Stimulated activated memory B cell treated with anti-CD40 and anti-IgM and Interleukin-4, amounts not matched to agents 10 μg/mL and 1 μg/mL and 100 μg/mL, for 72 hours (primary cell): ENCODE data around the gene ARID3B.
"Not testable (repeated sequence)": the region's sequence is repeated elsewhere in the genome, so short reads cannot be mapped to it uniquely, and the experiment has no call there.

Experiments
- ATAC-seq: fragments of 150-1000 bp; cut with Tn5 transposase; 2 replicates; pipeline ENCODE4 v1.10.0; 2021
- H3K27ac Mint-ChIP-seq: one replicate; pipeline ENCODE4 v1.8.0; 2022; ENCODE audit warnings: mild to moderate bottlenecking, mixed read lengths
- H3K27me3 Mint-ChIP-seq: one replicate; pipeline ENCODE4 v1.8.0; 2022; ENCODE audit warnings: mixed read lengths
- H3K36me3 Mint-ChIP-seq: one replicate; pipeline ENCODE4 v1.8.0; 2022; ENCODE audit warnings: mixed read lengths
- H3K4me1 Mint-ChIP-seq: one replicate; pipeline ENCODE4 v1.8.0; 2022; ENCODE audit warnings: mixed read lengths
- H3K4me3 Mint-ChIP-seq: one replicate; pipeline ENCODE4 v1.8.0; 2022; ENCODE audit warnings: mild to moderate bottlenecking, moderate library complexity, mixed read lengths
- H3K9me3 Mint-ChIP-seq: one replicate; pipeline ENCODE4 v1.8.0; 2022; ENCODE audit warnings: mixed read lengths

ARID3B gene

GRCh38 chr15:74625693-74626092 lies 84.7 kb downstream of the ARID3B start:
- Mint-ChIP-seq H3K27ac (peak overlapping the region; percentile 88), H3K9me3 (no peaks in the 10 kb centered on the region), H3K27me3 (no peaks in the 10 kb centered on the region), H3K4me3 (no peak overlapping the region), H3K36me3 (peaks cover 79% of the 10 kb centered on the region), H3K4me1 (peaks cover 73% of the 10 kb centered on the region)
- ATAC-seq, result no peak

- Mint-ChIP-seq H3K27me3 (no peaks in the 10 kb centered on the region), H3K36me3 (peaks cover 72% of the 10 kb centered on the region), H3K9me3 (no peaks in the 10 kb centered on the region), H3K4me3 (no peak overlapping the region), H3K27ac (peak overlapping the region; percentile 88), H3K4me1 (peaks cover 73% of the 10 kb centered on the region)
- no peak for ATAC-seq
Observed at GRCh38 chr15:74626336-74626735, 85.3 kb downstream of the ARID3B start.

DNA sequence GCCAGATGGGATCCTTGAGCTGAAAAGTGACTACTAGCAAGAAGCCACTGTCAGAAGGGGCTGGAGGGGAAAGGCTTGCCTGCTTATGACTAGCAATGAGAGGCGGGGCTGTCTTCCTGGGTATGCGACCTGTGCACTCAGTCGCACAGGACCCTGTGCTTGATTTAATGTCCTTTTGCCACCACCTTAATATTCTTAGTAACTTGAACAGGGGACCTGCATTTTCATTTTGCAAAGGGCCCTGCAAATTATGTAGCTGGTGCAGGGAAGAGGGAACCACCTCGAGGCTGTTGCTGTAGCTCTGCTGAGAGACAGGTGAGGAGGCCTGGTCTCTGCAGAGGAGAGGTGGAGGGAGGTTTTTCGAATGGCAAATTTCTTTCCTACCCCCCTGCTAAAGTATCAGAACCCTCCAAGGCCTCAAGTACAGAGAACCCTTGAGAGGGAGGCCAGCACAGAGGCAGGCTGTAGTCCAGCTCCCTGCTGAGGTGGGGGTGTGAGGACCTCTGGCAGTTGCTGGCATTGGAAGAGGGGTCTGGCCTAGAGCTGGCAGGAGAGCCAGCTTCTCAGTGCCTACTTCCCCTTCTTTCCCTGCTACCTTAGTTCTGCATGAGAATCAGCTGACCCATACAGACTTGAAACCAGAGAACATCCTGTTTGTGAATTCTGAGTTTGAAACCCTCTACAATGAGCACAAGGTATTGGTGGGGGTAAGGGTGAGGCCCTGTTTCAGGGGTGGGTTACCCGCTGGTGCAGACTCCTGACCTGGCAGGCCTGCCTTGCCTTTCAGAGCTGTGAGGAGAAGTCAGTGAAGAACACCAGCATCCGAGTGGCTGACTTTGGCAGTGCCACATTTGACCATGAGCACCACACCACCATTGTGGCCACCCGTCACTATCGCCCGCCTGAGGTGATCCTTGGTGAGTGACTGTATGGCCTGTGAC lies 86.0 kb downstream of the ARID3B start:
- H3K4me3 Mint-ChIP-seq, result peak overlapping the region; percentile 61
- H3K9me3 Mint-ChIP-seq, result no peaks in the 10 kb centered on the region
- H3K4me1 Mint-ChIP-seq, result peaks cover 78% of the 10 kb centered on the region
- H3K36me3 Mint-ChIP-seq, result peaks cover 71% of the 10 kb centered on the region
- peak; percentile 83 for ATAC-seq
- H3K27ac Mint-ChIP-seq, result peak overlapping the region; percentile 88
- no peaks in the 10 kb centered on the region for H3K27me3 Mint-ChIP-seq

GRCh38 chr15:74627766-74628165 lies 86.7 kb downstream of the ARID3B start:
- no peaks in the 10 kb centered on the region for H3K27me3 Mint-ChIP-seq
- peak overlapping the region; percentile 61 for H3K4me3 Mint-ChIP-seq
- peak overlapping the region; percentile 88 for H3K27ac Mint-ChIP-seq
- no peaks in the 10 kb centered on the region for H3K9me3 Mint-ChIP-seq
- H3K36me3 Mint-ChIP-seq, result peaks cover 71% of the 10 kb centered on the region
- H3K4me1 Mint-ChIP-seq, result peaks cover 76% of the 10 kb centered on the region
- ATAC-seq, result no peak

DNA sequence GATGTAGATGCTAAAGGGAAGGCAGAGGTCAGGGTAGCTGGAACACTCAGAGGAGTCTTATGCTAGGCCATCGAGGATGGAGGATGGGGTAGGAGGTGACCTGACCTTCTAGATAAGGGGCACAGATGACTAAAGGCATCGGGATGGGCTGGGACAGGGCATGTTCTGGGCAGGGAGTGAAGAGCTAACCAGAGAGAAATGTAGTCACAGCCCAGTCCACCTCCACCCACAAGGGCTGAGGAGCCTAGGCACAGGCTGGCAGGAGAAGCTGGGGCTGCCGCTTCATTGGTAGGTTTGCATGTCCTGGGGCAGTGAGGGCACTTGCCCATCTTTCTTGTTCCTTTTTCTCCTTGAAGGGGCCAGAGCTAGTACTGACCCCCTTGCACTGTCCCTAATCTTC lies 87.2 kb downstream of the ARID3B start:
- H3K27me3 Mint-ChIP-seq, result no peaks in the 10 kb centered on the region
- no peak overlapping the region for H3K4me3 Mint-ChIP-seq
- no peak for ATAC-seq
- H3K9me3 Mint-ChIP-seq, result no peaks in the 10 kb centered on the region
- H3K27ac Mint-ChIP-seq, result peak overlapping the region; percentile 88
- H3K4me1 Mint-ChIP-seq, result peaks cover 71% of the 10 kb centered on the region
- peaks cover 67% of the 10 kb centered on the region for H3K36me3 Mint-ChIP-seq

DNA sequence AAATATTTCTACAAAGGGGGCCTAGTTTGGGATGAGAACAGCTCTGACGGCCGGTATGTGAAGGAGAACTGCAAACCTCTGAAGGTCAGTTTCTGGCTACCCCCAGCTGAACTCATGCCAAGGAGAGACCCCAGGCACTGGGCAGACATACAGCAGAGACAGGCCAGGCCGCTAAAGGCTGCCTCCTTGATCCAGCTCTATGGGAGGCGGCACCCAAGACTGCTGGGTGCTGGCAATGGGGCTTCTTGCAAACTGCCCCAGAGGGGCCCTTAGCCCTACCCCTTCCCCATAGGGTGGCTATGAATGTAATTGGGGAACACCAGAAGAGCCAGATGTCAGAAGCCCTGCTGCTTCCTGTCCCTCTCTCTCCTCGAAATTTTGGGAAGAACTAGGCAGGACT lies 87.9 kb downstream of the ARID3B start:
- Mint-ChIP-seq H3K36me3 (peaks cover 62% of the 10 kb centered on the region), H3K4me1 (peaks cover 68% of the 10 kb centered on the region), H3K9me3 (no peaks in the 10 kb centered on the region), H3K27me3 (no peaks in the 10 kb centered on the region), H3K4me3 (no peak overlapping the region), H3K27ac (peak overlapping the region; percentile 88)
- no peak for ATAC-seq

GRCh38 chr15:74629696-74630095 lies 88.7 kb downstream of the ARID3B start:
- not testable (repeated sequence) for H3K9me3 Mint-ChIP-seq, H3K4me3 Mint-ChIP-seq, ATAC-seq, H3K27me3 Mint-ChIP-seq
- peaks cover 62% of the 10 kb centered on the region for H3K36me3 Mint-ChIP-seq
- peak overlapping the region; percentile 88 for H3K27ac Mint-ChIP-seq
- peaks cover 68% of the 10 kb centered on the region for H3K4me1 Mint-ChIP-seq

GRCh38 chr15:74630284-74631086 lies 89.5 kb downstream of the ARID3B start:
- H3K27me3 Mint-ChIP-seq, result no peaks in the 10 kb centered on the region
- peak; percentile 90 for ATAC-seq
- H3K4me3 Mint-ChIP-seq, result no peak overlapping the region
- H3K9me3 Mint-ChIP-seq, result no peaks in the 10 kb centered on the region
- peaks cover 59% of the 10 kb centered on the region for H3K36me3 Mint-ChIP-seq
- H3K4me1 Mint-ChIP-seq, result peaks cover 66% of the 10 kb centered on the region
- peak overlapping the region; percentile 88 for H3K27ac Mint-ChIP-seq

DNA sequence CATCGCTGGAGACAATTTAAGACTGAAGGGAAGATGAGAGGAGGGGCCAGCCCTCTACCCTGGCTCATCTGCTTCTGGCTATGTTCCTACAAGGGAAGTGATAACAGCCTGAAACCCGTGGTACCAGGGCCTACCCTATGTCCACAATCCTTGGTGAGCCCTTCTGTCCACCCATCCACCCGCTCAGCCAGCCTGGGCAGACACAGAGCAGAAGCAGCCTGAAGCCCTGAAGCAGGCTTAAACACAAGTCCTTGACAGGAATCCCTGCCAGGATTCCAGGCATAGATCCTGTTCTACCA lies 90.0 kb downstream of the ARID3B start:
- no peak overlapping the region for H3K4me3 Mint-ChIP-seq
- peaks cover 61% of the 10 kb centered on the region for H3K4me1 Mint-ChIP-seq
- H3K27me3 Mint-ChIP-seq, result no peaks in the 10 kb centered on the region
- H3K36me3 Mint-ChIP-seq, result peaks cover 59% of the 10 kb centered on the region
- peak overlapping the region; percentile 88 for H3K27ac Mint-ChIP-seq
- H3K9me3 Mint-ChIP-seq, result no peaks in the 10 kb centered on the region
- no peak for ATAC-seq

- Mint-ChIP-seq H3K9me3 (no peaks in the 10 kb centered on the region), H3K4me1 (peaks cover 57% of the 10 kb centered on the region), H3K27me3 (no peaks in the 10 kb centered on the region), H3K36me3 (peaks cover 59% of the 10 kb centered on the region), H3K4me3 (no peak overlapping the region), H3K27ac (peak overlapping the region; percentile 88)
- no peak for ATAC-seq
Observed at GRCh38 chr15:74631408-74631807, 90.4 kb downstream of the ARID3B start.

DNA sequence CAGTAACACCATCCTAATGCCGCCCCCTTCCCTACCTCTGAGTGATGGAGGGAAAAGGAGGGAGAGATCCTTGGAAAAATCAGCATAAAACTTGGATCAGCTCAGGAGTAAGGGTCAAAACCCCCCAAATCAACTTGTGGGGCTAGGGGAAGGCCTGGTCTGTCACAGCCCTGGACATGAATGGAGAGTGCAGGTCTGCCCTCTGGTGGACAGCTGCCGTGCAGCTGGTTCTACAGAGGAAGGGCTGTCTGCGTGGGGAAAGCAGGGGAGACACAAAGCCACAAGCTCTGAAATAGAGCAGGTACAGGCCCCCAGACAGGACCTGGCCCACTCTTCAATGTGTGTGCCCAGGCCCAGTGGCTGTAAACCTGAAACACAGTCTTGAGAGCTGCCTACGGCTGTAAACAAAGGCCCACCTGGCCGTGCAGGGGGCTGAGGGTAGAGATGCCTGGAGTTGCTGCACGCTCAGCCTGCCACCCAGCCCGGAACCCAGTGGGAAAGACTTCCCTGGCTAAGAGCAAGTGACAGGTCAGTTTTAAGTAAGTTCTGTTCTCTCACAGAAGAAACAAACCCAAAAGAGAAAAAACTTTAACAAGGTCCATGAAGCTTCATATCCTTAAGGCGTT lies 91.0 kb downstream of the ARID3B start:
- H3K9me3 Mint-ChIP-seq, result no peaks in the 10 kb centered on the region
- H3K27ac Mint-ChIP-seq, result no peak overlapping the region
- no peaks in the 10 kb centered on the region for H3K27me3 Mint-ChIP-seq
- H3K4me3 Mint-ChIP-seq, result no peak overlapping the region
- peaks cover 51% of the 10 kb centered on the region for H3K4me1 Mint-ChIP-seq
- ATAC-seq, result no peak
- peaks cover 57% of the 10 kb centered on the region for H3K36me3 Mint-ChIP-seq

DNA sequence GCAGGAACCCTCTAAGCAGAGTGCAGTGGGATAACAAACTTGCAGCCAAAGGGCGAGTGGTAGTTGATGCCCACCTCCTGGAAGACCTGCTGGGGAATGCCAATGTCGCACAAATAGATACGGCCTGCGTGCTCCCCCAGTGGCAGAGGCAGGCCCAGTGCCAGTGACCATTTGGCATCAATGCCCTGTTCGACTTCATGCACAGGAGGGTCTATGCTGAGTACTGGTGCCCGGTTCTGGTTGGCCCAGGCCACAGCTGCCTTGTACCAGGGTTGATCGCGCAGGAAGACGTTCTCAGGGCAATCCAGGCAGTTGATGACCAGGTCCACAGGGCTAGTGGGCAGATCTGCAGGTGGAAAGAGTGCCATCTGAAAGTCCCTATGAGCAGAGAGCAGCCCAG lies 91.6 kb downstream of the ARID3B start:
- ATAC-seq, result no peak
- Mint-ChIP-seq H3K9me3 (no peaks in the 10 kb centered on the region), H3K4me3 (no peak overlapping the region), H3K27ac (no peak overlapping the region), H3K4me1 (peaks cover 45% of the 10 kb centered on the region), H3K36me3 (peaks cover 52% of the 10 kb centered on the region), H3K27me3 (no peaks in the 10 kb centered on the region)

- no peaks in the 10 kb centered on the region for H3K27me3 Mint-ChIP-seq
- H3K4me1 Mint-ChIP-seq, result peaks cover 33% of the 10 kb centered on the region
- H3K9me3 Mint-ChIP-seq, result no peaks in the 10 kb centered on the region
- H3K36me3 Mint-ChIP-seq, result peaks cover 52% of the 10 kb centered on the region
- no peak overlapping the region for H3K4me3 Mint-ChIP-seq
- no peak for ATAC-seq
- H3K27ac Mint-ChIP-seq, result no peak overlapping the region
Observed at GRCh38 chr15:74633781-74634180, 92.8 kb downstream of the ARID3B start.

- no peak overlapping the region for H3K27ac Mint-ChIP-seq
- peaks cover 19% of the 10 kb centered on the region for H3K4me1 Mint-ChIP-seq
Observed at GRCh38 chr15:74635228-74635627, 94.2 kb downstream of the ARID3B start.

GRCh38 chr15:74636984-74637383 lies 96.0 kb downstream of the ARID3B start:
- no peak for ATAC-seq
- peaks cover 57% of the 10 kb centered on the region for H3K36me3 Mint-ChIP-seq
- H3K27ac Mint-ChIP-seq, result no peak overlapping the region

More at GRCh38 chr15:74635228-74635627, 94.2 kb downstream of the ARID3B start:
- Mint-ChIP-seq H3K27me3 (no peaks in the 10 kb centered on the region), H3K4me3 (no peak overlapping the region), H3K36me3 (peaks cover 60% of the 10 kb centered on the region), H3K9me3 (no peaks in the 10 kb centered on the region)
- peak; percentile 69 for ATAC-seq

More at GRCh38 chr15:74636984-74637383, 96.0 kb downstream of the ARID3B start:
- no peaks in the 10 kb centered on the region for H3K9me3 Mint-ChIP-seq
- peaks cover 9% of the 10 kb centered on the region for H3K4me1 Mint-ChIP-seq
- H3K27me3 Mint-ChIP-seq, result no peaks in the 10 kb centered on the region
- no peak overlapping the region for H3K4me3 Mint-ChIP-seq
